ENCODE data around the gene FETUB.
"Not testable (repeated sequence)": the region's sequence is repeated elsewhere in the genome, so short reads cannot be mapped to it uniquely, and the experiment has no call there.

The FETUB gene

DNA sequence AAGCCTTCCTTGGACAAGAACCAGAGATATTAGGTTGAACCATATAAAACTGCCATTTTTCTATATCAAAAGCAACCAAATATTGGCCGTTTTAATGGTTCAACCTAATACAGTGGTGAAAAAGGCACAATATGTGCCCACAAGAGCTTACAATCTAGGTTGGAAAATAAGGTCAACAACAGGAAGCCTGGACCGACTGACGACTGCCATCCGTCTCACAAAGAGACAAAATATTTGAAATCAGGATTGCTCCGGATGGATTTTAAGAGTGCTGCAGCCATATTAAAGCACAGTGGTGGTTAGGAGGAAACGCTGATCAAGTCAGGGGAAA, 26.0 kb upstream of the FETUB start:
- DNase-seq, result no peak

GRCh38 chr3:186614597-186615483, 25.4 kb upstream of the FETUB start:
- peak; percentile 79 for DNase-seq

DNA sequence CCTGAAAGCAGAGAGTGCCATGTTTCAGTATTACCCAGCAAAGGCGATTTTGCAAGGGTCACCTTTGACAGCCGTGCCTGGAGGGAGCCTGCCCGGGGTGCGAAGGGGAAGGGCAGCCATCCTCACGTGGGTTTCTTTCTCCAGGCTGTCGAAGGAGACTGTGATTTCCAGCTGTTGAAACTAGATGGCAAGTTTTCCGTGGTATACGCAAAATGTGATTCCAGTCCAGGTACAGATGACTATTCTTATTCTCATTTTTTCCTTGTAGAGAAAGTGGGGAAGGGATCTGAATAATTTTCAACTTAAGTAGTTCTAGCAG, 23.9 kb upstream of the FETUB start:
- no peak for DNase-seq

DNA sequence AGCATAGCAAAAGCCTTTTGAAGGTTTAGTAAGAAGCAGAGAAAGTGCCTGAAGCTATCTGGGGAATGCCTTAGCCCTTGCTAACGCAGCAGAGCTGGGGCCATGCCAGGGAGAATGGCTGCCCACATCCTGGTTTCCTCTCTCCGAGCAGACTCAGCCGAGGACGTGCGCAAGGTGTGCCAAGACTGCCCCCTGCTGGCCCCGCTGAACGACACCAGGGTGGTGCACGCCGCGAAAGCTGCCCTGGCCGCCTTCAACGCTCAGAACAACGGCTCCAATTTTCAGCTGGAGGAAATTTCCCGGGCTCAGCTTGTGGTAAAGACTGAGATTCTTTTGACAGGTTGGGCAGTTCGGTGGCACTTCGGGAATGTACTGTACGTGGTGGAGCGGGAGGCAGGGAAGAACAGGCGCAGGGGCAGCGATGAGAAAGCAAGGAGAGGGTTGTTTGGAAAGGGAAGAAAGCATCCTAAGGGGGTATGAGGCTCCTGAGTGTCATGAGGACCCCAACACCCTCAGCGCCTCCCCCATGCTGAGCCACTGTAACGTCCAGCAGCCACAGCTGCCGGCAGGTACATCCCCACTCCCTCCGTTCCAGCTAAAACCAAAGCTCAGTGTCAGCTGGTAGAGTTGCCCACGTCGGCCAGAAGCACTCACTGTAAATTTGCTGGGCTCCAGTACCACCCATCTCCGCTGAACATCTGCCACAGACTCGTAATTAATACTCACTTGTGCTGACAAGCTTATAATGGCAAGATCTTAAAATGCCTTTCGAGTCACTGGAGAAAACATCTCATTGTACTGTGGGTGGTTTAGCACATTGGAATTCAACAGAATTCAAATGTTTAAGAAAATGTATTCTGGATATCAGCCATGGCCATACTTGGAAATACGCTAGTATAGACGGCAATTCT, 22.9 kb upstream of the FETUB start:
- DNase-seq, result peak; percentile 97

DNA sequence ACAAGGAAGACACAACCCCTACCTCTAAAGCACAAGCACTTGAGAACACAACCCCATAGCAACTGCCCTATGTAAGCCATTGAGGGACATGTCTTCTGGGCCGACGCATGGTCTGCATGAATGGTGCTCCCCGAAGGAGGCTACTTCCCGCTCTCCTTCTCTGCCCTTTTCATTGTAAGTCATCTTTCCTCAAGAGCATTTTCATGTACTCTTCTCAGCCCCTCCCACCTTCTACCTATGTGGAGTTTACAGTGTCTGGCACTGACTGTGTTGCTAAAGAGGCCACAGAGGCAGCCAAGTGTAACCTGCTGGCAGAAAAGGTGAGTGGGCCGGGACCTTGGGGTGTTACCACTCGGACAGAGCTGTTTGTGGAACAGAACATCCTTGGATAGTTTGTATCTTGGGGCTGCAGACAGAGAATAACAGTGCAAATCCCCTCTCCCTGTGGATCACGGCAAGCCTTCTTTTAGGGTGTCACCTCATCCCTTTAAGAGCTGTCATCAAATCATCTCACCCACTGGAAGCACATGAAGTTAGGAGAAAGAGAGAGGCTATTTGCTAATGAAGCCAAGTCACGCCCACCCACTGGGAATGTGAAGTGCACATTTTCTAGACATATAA, 21.8 kb upstream of the FETUB start:
- no peak for DNase-seq

GRCh38 chr3:186619787-186620212, 20.4 kb upstream of the FETUB start:
- no peak for DNase-seq

DNA sequence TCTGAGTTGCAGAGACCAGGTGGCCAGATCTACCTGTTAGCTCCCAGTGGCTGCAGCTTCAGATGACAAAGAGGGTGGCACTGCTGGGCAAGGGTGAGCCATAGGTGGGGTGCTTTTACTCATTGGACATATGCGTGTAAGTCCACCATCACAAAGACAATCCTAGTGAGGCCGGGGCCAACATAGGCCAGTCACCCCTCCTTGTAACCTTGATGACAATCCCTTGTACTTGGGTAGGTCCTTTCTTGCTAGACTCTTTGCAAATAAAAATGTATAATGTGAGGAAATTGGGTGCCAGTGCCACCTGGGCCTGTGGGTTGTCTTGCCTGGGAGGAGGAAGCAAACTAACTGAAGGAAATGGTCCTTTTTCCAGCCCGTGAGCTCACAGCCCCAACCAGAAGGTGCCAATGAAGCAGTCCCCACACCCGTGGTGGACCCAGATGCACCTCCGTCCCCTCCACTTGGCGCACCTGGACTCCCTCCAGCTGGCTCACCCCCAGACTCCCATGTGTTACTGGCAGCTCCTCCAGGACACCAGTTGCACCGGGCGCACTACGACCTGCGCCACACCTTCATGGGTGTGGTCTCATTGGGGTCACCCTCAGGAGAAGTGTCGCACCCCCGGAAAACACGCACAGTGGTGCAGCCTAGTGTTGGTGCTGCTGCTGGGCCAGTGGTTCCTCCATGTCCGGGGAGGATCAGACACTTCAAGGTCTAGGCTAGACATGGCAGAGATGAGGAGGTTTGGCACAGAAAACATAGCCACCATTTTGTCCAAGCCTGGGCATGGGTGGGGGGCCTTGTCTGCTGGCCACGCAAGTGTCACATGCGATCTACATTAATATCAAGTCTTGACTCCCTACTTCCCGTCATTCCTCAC, 19.7 kb upstream of the FETUB start:
- DNase-seq, result no peak

DNA sequence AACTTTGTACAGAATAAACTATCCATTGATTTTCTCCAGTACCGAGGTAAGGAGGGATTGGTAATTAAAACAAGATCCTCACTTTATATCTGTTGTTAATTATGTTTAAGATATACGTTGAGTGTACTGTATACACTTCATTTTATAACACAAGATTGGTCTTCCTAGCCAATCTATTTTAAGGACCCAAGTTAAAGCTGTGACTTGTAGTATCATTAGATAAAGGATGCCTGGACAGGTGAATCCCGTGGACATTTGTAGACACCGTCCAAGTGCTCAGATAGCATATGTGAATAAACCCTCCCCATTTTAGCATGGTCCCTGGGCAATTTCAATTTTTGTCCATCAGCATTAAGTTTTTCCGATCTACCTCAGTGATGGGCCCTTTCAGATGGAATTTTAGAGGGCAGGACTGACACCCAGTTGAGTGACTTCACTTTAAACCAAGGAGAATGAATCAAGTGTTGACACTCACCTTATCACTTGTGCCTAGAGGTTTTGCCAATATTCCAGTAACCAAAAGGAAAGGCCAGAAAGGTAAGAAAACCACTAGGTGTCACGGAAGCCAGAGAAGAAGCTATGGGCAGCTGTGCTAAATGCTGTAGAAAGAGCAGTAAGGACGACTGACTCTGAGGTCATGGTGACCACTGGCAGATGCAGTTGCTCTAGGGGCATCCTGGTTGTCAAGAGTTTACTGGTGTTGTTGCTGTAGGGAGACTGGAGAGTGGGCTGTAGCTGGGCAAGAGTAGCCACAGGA, 18.1 kb upstream of the FETUB start:
- no peak for DNase-seq

- no peak for DNase-seq
These were observed 17.4 kb upstream of the FETUB start for GRCh38 chr3:186622651-186623310.

DNA sequence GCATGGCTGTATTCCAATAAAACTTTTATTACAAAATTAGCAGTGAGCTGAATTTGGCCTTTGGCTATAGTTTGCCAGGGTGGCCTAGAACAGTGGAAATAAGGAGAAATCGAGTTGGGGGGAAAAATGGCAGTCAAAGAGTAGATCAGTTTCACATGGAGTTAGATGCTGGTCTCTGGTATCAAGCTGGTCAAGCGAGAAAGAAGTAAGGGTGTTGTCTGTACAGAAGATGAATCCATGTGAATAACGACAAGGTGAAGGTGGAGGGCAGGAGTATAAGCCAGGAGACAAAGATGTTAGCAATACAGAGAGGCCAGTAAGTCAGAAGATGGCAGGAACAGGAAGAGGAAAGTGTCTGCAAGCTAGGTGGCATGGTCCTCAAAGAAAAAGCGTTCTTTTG, 15.6 kb upstream of the FETUB start:
- DNase-seq, result no peak

DNA sequence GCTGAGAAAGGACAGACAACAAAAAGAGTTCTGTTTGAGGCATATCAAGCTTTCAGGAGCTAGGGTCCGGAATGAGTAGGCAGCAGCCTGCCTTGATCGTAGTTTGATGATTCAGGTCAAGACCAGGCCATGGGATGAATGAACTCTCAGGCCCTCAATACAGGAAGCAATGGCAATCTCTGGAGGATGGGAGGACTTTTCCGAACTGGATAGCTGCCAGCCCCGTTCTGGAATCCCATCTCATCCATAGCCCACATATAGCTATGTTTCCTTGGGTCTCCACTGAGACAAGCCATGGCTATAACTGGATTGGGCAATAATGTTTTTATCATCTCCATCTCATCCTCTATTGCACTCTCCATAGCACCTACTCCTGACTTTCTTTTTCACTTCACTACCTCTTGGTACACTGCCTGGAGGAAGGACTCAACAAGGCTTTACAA, 14.6 kb upstream of the FETUB start:
- DNase-seq, result no peak

DNA sequence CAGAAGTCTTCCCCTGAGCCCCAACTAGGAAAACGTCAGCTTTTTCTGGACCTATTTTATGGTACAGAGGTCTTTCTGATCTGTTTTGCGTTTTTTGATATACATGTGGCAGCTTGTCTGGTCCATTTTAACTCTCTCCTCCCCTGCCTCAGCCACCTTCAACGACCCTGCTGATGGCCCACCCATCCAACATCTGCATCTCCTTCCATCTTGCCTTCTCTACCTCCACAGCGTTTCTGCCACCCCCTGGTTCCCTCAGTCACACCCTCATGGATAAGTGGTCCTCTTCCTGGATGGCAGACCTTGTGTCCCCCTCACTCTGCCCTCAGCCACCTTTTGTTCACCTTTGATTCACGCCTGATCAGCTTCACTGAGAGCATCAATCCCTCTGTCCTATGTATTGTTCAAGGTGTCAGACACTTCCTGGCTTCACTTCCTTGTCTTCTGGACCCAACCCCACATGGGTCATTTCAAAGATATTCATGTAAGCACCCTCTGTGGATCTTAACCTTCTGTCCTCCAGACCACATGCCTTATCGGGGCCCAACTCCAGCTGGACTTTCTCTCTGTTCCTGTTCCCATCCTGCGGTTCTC, 13.8 kb upstream of the FETUB start:
- DNase-seq, result no peak

- no peak for DNase-seq
These were observed 12.3 kb upstream of the FETUB start for GRCh38 chr3:186627852-186628414.

DNA sequence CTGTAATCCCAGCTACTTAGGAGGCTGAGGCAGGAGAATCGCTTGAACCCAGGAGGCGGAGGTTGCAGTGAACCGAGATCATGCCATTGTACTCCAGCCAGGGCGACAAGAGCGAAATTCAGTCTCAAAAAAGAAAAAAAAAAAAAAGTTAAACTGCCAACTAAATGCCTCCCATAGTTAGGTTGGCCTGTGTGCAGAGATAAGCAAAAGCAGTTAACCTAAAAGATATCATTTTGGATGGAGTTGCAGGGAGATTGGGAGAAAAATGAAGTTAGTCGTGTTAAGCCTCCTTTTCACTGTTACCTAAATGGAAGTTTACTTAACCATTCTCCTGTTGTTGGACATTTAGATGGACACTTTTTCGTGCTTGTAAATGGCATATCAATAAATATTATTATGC, 11.4 kb upstream of the FETUB start:
- no peak for DNase-seq

- no peak for DNase-seq
These were observed 9.1 kb upstream of the FETUB start for GRCh38 chr3:186630950-186631641.

DNA sequence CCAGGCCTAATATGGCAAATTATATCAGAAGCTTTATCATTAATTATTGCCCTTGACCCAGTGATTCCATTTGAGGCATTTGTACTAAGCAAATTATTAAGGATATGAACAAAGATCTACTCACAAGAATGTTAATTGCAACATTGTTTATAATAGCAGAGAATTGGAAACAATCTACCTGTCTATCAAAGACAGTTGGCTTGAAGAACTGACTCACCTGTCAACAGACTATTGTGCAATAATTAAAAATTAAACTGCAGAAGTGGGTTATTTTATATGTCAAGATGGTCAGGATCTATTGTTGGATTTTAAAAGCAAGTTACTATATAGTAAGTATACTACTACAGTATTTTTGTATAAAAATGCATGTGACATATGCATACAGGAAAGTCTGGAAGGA, 6.7 kb upstream of the FETUB start:
- DNase-seq, result no peak

DNA sequence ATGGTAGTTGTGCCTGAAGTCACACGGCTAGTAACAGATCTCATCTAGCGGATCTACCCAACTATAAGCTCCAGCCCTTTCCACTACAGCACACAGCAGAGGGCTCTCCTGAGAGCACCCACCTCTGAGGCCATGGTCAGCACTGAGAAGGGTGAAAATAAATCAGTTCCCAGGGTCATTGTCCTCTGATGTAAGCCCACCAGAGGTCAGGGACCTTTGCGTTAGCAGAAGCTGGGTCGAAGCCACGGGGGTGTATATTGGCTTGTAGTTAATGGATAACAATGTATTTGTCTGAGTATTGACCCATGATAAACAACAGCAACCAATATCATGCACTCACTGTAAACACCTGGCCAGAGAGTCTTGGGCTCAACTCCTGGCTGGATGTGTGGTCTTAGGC, 6.0 kb upstream of the FETUB start:
- not testable (repeated sequence) for DNase-seq

GRCh38 chr3:186635532-186635931, 4.7 kb upstream of the FETUB start:
- no peak for DNase-seq

GRCh38 chr3:186636536-186636935, 3.7 kb upstream of the FETUB start:
- no peak for DNase-seq

GRCh38 chr3:186637686-186638085, 2.5 kb upstream of the FETUB start:
- no peak for DNase-seq

Measured in RPMI8226 (cell line).